ENCODE measurements around the gene TLX3. TPM values are rescaled to one million over a fixed set of nuclear protein-coding genes. Genes with fewer than 3 reads are reported as not detected.

Gene TLX3
- total RNA-seq, 1 donor from 2014 or later: not detected

GRCh38 chr5:171275841-171276544, 33.1 kb upstream of the TLX3 start:
- Mint-ChIP-seq H3K27me3 (ENCODE audit: low read depth) (no peaks in the 10 kb centered on the region), H3K4me1 (ENCODE audit: low read depth) (peaks cover 26% of the 10 kb centered on the region), H3K4me3 (ENCODE audit: unreplicated experiment) (no peak overlapping the region)

DNA sequence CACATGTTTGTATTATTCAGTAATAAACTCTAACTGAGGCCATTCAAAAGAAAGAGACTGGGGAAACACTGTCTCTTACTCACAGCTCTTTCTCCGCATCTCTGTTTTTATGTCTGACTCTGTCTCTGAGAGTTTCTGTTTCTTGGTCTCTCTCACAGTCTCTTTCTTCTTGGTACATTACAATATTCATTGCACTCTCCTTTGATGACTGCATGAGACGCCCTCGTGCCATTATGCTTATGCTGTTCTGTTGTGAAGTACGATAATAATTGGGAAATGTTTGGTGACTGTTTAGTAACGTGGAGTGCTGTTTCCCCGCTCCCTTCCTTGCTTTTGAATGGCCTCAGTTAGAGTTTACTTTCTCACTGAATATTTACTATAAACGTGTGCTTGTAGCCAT, 25.3 kb upstream of the TLX3 start:
- DNase-seq (ENCODE audit: low spot score): no peak
- Mint-ChIP-seq H3K4me1 (ENCODE audit: low read depth) (no peaks in the 10 kb centered on the region), H3K27ac (ENCODE audit: unreplicated experiment) (no peak overlapping the region), H3K27me3 (ENCODE audit: low read depth) (no peaks in the 10 kb centered on the region), H3K4me3 (ENCODE audit: unreplicated experiment) (no peak overlapping the region), H3K36me3 (ENCODE audit: low read depth) (peaks cover 12% of the 10 kb centered on the region), H3K9me3 (ENCODE audit: low read depth) (no peaks in the 10 kb centered on the region)
- TF ChIP-seq, protein P1, sequence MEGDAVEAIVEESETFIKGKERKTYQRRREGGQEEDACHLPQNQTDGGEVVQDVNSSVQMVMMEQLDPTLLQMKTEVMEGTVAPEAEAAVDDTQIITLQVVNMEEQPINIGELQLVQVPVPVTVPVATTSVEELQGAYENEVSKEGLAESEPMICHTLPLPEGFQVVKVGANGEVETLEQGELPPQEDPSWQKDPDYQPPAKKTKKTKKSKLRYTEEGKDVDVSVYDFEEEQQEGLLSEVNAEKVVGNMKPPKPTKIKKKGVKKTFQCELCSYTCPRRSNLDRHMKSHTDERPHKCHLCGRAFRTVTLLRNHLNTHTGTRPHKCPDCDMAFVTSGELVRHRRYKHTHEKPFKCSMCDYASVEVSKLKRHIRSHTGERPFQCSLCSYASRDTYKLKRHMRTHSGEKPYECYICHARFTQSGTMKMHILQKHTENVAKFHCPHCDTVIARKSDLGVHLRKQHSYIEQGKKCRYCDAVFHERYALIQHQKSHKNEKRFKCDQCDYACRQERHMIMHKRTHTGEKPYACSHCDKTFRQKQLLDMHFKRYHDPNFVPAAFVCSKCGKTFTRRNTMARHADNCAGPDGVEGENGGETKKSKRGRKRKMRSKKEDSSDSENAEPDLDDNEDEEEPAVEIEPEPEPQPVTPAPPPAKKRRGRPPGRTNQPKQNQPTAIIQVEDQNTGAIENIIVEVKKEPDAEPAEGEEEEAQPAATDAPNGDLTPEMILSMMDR (IDR thresholded peaks at IDR 0.05): no peak

More at GRCh38 chr5:171275841-171276544, 33.1 kb upstream of the TLX3 start:
- Mint-ChIP-seq H3K36me3 (ENCODE audit: low read depth) (peaks cover 5% of the 10 kb centered on the region), H3K27ac (ENCODE audit: unreplicated experiment) (no peak overlapping the region), H3K9me3 (ENCODE audit: low read depth) (peaks cover 5% of the 10 kb centered on the region)
- TF ChIP-seq, protein P1 (IDR thresholded peaks at IDR 0.05): no peak
- DNase-seq (ENCODE audit: low spot score): no peak

DNA sequence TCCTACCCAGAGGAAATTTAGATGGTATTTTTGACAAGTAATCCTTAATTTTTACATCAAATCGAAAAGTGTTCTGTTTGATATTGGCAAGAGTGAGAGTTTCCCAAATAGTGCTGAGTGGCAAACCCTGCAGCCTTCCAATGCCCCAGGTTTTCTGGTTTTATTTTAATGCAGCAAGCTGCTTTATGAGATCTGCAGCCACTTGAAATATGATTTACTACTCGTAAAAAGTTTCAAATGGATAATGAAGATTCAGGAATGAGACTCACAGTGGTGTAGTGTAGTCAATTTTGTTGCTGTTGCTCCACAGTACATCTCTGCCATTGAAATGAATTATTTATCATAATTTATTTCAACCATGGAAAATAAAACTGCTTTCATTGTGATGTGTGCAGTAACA, 23.6 kb upstream of the TLX3 start:
- DNase-seq (ENCODE audit: low spot score): no peak
- TF ChIP-seq, protein P1 (IDR thresholded peaks at IDR 0.05): no peak
- no peaks in the 10 kb centered on the region for H3K9me3 Mint-ChIP-seq (ENCODE audit: low read depth)
- H3K27me3 Mint-ChIP-seq (ENCODE audit: low read depth): no peaks in the 10 kb centered on the region
- no peak overlapping the region for H3K4me3 Mint-ChIP-seq (ENCODE audit: unreplicated experiment)
- peaks cover 10% of the 10 kb centered on the region for H3K36me3 Mint-ChIP-seq (ENCODE audit: low read depth)
- no peak overlapping the region for H3K27ac Mint-ChIP-seq (ENCODE audit: unreplicated experiment)
- no peaks in the 10 kb centered on the region for H3K4me1 Mint-ChIP-seq (ENCODE audit: low read depth)

DNA sequence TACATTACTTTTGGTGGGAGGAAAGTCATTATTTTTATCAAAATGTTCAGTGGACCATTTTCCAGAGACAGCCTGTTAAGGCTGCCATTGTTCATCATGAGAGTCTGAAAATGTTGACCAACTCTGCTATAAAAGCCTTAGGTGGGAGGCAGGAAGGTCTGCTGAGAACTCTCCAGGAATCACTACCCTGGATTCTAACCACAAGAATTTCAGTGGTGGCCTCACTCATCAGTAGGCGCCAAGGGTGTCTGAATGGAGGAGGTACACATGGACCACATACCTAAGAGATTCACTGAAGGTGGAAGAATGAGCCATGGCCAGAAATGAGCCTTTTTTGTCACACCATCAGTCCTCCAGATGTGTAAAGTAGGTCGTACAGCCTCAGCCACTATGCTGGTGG, 21.0 kb upstream of the TLX3 start:
- no peak overlapping the region for H3K27ac Mint-ChIP-seq (ENCODE audit: unreplicated experiment)
- TF ChIP-seq, protein P1 (IDR thresholded peaks at IDR 0.05): no peak
- DNase-seq (ENCODE audit: low spot score): no peak
- no peak overlapping the region for H3K4me3 Mint-ChIP-seq (ENCODE audit: unreplicated experiment)
- H3K27me3 Mint-ChIP-seq (ENCODE audit: low read depth): no peaks in the 10 kb centered on the region
- H3K9me3 Mint-ChIP-seq (ENCODE audit: low read depth): no peaks in the 10 kb centered on the region
- H3K36me3 Mint-ChIP-seq (ENCODE audit: low read depth): peaks cover 10% of the 10 kb centered on the region
- no peaks in the 10 kb centered on the region for H3K4me1 Mint-ChIP-seq (ENCODE audit: low read depth)

DNA sequence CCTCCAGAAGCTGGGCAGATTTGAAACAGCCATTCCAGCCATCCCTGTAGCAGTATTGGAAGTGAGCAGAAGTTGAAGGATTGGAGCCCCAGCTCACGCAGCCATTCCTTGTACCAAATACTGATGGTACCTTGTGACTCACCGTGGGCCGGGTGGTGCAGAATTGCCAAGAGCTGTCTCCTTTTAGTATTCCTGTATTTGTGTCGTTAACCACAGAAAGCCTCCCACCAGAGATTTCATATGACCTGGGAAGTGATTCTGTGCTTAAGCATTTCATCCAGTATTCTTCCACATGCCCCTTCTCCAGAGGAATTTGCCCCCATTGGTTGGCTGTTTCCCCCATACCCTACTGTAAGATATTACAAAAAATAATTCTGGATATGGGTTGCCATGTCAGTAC, 17.7 kb upstream of the TLX3 start:
- Mint-ChIP-seq H3K4me1 (ENCODE audit: low read depth) (peaks cover 10% of the 10 kb centered on the region), H3K36me3 (ENCODE audit: low read depth) (peaks cover 18% of the 10 kb centered on the region), H3K27me3 (ENCODE audit: low read depth) (no peaks in the 10 kb centered on the region), H3K4me3 (ENCODE audit: unreplicated experiment) (no peak overlapping the region), H3K27ac (ENCODE audit: unreplicated experiment) (no peak overlapping the region), H3K9me3 (ENCODE audit: low read depth) (no peaks in the 10 kb centered on the region)
- TF ChIP-seq, protein P1 (IDR thresholded peaks at IDR 0.05): no peak
- no peak for DNase-seq (ENCODE audit: low spot score)

All from chondrocyte (in vitro differentiated cells).